GM19043 (cell line): ENCODE data around the gene PSMB2.
A peak's percentile ranks its signal among the peaks of the same experiment; 100 is the strongest.

ENCODE experiments used
- ATAC-seq: cut with Tn5 transposase; IDR thresholded peaks from one replicate; pipeline ENCODE4 v1.9.1; 2021; ENCODE audit warnings: low read depth; ENCODE audit not compliant: unreplicated experiment

The PSMB2 gene

DNA sequence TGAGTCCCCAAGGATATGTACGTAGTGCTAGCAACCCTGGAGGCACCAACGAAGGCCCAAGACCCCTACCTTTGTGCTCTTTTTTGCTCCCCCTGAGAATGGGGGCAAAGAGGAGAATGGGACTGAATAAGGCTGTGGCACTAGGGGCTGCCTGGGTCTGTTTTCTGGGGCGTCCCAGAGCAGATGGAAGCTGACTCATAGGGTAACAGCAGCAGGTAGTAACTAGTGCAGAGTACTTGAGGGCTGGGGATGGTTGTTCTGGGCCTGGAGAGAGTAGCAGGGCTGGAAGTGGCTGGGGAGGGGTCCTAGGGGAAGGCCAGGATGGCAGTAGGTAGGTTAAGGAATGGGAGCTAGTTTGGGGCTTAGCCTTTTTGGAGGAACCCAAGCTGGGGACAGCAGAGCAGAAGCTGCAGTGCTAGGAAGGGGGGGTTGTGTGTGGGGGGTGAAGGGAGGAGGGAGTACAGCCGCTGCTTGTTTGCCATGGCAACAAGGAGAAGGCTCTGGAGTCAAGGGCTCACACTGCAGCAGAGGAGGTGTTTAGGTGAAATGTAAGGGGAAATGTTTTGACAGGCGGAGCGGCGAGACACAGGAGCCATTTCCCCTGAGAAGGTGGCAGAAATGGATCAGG lies 81.9 kb downstream of the PSMB2 start:
- no peak for ATAC-seq

DNA sequence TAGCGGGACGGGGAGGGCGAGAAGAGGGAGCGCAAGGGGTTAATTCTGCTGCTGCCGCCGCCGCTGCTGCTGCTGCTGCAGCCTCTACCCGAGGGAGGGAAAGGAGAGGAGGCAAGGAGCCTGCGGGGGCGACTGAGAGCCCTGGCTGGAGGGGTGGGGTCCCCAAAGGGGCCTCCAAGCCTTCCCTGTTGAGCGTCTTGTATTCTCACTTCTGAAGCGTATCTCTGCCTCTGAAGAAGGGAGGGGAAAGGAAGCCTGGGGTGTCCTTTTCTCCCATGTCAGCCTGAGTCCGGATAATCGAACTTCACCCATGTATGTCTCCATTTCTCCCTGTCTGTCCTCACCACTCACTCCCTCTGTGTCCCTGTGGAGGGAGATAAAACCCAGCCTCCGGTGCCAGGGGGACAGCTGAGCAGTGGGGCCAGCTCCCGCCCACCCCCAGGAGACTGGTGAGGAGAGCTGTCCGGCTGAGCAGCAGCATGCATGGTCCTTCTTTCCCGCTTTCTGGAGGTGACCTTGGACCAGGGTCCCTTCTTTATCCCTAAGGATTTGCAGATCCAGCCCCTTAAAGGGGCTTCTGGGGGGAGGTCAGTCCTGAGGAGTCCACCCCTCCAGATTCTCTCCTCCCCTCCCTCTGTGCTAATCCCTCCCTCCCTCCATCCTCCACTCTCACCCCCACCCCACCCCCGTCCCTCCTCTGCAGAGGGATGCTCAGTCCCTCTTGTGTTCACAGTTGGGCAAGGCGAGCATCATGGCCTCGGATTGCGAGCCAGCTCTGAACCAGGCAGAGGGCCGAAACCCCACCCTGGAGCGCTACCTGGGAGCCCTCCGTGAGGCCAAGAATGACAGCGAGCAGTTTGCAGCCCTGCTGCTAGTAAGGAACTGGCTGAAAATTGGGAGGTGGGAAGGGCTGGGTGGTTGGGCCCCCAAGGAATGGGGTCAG lies 82.7 kb downstream of the PSMB2 start:
- ATAC-seq, result no peak

DNA sequence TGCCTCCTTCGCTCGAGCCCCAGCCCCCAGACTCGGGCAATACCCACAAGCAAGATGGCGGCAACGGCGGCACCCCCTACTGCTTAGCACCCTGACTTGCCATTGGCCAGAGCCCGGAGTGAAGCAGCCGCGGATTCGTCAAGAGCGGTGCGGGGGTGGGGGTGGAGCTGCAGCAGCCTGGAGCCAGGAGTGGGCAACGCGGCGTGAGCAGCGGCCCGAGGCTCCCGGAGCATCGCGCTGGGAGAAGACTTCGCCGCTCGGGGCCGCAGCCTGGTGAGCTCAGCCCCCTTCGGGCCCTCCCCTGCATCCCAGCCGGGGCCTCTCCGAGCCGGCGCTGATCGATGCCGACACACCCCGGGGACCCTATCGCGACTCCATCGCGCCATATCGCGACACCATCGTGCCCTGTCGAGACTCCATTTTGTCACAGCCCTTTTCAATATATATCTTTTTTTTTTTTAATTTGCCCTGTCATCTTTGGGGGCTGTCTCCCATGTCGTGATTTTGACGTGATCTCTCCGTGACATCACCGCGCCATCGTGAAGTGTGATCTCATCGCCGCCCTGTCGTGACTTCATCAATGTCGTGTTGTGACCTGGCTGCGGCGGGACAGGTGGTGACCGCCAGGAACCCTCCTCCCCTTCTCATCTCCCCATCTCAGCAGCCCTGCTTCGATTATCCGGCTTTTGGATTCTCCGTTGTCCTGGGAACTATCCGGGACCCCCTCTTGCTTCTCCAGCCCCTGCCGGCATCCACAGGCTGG lies 83.5 kb downstream of the PSMB2 start, which contains the start of gene NCDN:
Gene NCDN, plus strand, starts transcription at position 189 of the 763 bp plus-strand sequence. Its CDS starts 392 bp downstream, at position 581.
- ATAC-seq, result peak; percentile 86

DNA sequence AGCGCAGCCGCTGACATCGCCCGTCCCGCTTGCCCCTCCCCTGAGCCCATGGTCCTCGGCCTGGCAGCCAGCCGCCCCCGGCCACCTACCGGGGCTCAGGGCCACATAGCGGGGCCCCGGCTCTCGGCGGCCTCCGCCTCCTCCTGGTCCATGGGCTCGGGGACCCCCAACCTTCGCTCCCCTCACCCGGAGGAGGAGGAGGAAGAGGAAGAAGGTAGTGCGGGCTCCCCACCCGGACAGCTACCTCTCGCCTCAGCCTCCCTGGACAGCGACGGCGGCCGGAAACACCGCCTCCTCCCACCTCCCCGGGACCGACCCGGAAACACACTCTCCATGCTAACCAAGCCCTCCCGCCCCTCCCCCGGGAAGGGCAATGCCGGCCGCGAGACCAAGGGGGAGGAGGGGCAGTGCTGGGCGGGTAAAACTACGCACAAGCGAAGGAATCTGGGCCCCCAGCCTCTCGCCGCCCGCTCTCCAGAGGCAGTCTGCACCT lies 84.2 kb downstream of the PSMB2 start, which contains the start of gene KIAA0319L:
Gene KIAA0319L, minus strand, starts transcription at position 286 of the 493 bp plus-strand sequence. CDS start 2,912 bp downstream, outside the sequence.
- ATAC-seq, result peak; percentile 75

DNA sequence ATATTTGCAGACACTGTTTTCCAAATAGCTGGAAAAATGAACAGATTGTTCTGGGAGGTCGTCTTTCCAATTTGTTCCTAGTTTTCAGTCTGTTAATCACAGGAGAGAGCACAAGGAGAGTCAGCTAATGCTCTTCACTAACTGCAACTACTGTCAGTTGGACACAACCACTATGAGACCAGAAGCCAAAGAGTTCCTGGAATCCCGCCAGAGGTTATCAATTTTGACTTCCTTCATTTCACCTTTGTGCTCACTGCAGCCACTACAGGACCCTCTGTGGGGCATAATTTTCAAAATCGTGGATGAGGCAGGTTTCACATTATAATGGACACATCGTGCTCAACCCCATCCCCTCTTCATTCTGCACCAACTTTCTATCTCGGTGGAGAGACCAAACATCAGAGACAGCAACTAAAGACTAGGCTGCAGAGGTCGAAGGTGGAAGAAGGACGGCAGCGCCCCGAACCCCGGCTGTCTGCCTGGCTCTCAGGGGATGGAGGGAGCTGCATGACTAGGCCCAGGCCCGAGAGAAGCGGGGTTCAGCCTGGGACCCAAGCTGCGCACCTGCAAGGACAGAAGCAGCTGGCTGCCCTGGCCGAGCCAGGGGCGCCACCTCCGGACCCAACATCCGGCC lies 84.7 kb downstream of the PSMB2 start:
- no peak for ATAC-seq

DNA sequence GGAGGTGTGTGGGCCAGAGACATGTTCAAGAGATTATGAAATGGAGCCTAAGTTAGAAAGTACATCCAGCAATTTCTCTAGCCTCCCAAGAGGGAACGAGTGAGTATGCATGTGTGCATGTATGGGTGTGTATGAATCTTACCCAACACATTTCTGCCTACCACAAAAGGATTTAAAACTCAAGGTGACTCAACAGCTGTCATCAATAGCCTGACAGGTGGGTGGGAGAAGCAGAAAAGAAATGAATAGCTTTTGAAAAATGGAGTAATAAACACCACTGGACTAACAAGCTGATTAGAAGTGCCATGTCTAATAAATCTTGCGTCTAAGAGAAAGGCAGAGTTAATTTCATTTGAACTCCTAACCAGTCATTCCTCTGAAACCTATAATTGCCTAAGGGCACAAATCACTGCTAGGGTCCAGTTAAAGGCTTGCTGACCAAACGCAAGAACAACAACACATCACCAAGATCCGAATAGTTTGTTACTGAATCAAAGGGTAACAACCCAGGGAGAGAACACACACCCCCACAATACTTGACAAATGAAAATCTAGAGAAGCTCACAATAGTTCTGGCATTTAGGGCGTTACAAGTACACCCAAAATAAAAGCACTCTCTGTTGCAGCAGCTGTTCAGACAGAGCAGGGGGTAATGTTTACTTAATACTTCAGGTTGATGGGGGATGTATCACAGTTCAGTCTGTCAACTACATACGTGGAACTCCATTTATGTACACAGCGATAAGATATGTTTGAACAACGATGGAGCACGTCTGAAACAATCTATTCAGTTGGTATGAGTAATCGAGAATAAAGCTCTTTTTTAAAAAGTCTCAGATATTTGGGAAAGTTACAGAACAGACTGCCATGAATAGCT lies 85.5 kb downstream of the PSMB2 start:
- ATAC-seq, result no peak

DNA sequence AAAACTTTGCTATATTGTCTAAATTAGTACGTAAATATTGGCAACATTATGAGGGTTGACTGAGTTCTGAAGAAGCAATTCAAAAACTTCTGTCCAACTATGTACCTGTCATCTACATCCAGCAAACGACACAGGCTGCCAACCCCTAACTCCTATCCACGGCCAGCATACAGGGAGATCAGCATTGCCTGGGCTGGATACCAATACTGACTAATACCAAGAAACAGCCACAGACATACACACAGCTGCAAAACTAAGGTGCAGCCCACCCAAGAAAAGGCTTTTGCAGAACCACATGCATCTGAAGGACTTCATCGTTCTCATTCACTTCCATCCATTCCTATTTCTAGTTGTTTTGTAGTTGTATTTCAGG lies 86.1 kb downstream of the PSMB2 start:
- ATAC-seq, result no peak

DNA sequence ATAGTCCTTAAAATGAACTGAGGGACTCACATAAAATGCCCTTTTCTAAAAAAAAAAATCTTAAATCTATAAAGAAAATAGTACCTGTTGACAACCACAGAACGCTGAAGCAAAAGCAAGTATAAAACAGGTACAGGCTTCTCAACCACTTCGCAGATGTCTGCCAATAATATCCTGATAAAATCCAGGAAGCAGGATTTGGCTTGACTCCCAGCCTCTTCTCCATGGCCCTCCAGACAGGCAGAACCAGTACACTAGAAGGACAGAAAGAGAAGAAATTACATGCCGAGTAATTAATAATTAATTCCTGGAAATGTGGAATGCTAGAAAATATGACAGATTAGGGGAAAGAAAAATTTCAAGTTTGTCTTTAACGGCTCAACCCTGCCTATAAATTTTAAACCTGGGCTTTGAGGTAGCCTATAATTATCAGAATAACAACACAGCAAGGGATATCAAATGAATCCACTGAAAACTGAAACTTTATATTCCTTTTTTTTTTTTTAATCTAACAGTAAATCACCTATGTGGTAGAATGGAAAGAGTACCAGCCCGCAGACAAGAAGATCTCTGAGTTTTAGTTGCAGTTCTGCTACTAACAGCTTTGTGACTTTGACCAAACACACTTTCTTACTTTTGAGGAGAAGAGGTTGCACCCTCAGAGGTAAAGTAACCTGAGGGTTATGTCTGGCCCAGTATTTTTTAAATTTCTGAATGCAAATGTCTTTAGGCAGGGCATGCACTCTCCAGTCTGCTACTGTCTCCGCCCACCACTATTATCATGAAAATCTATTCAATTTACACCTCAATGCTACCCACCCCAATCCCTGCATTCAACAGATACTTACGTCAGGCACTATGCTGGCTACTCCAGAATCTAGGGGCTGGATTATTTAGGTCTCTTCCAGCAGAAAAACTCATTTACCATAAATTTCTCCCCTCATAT lies 86.8 kb downstream of the PSMB2 start:
- ATAC-seq, result no peak

DNA sequence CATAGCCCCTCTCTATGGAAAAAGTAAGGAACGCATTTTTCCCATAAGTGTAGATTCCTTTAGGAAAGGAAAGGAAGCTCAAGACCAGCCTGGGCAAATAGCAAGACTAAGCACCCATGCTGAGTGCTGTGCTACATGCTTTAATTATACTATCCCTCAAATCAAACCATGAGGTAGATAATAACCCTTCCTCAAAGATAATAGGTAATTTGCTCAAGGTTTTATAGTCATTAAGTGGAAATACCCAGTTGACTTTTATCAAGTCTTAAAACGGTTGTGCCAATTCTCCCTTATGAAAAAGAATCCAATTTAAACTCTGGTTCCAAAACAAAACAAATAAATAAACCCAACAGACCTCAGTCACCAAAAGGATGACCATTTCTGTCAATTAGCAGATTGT lies 87.5 kb downstream of the PSMB2 start:
- ATAC-seq, result no peak
